Glutamatergic neuron (in vitro differentiated cells): ENCODE data around the gene JMJD1C. TPM values are rescaled to one million over a fixed set of nuclear protein-coding genes. Genes with fewer than 3 reads are reported as not detected.

Experiments used
- DNase-seq: peaks from one replicate; pipeline ENCODE4 v3.0.0; 2022
- H3K27ac Mint-ChIP-seq: one replicate; pipeline ENCODE4 v1.8.0; 2020; ENCODE audit warnings: mild to moderate bottlenecking, mixed read lengths, inconsistent platforms; ENCODE audit not compliant: unreplicated experiment
- H3K27me3 Mint-ChIP-seq: one replicate; pipeline ENCODE4 v1.8.0; 2020; ENCODE audit warnings: mild to moderate bottlenecking, moderate library complexity, mixed read lengths, inconsistent platforms; ENCODE audit not compliant: unreplicated experiment
- H3K36me3 Mint-ChIP-seq: one replicate; pipeline ENCODE4 v1.8.0; 2020; ENCODE audit warnings: mild to moderate bottlenecking, mixed read lengths, inconsistent platforms; ENCODE audit not compliant: unreplicated experiment
- H3K4me1 Mint-ChIP-seq: one replicate; pipeline ENCODE4 v1.8.0; 2020; ENCODE audit warnings: mild to moderate bottlenecking, low read depth, mixed read lengths, inconsistent platforms; ENCODE audit not compliant: unreplicated experiment
- H3K4me3 Mint-ChIP-seq: one replicate; pipeline ENCODE4 v1.8.0; 2020; ENCODE audit warnings: mild to moderate bottlenecking, mixed read lengths, inconsistent platforms; ENCODE audit not compliant: unreplicated experiment
- H3K9me3 Mint-ChIP-seq: one replicate; pipeline ENCODE4 v1.8.0; 2020; ENCODE audit warnings: mild to moderate bottlenecking, moderate library complexity, mixed read lengths, inconsistent platforms; ENCODE audit not compliant: unreplicated experiment
- CTCF ChIP-seq: fragments of 200-600 bp; sonication (generic); IDR thresholded peaks from one replicate; pipeline ENCODE4 v1.5.0; 2021; ENCODE audit not compliant: partially characterized antibody, unreplicated experiment
- total RNA-seq: library from RNA; stranded (reverse); fragmentation: NEBNext Ultra II Directional; extraction: Animal tissue kit (Norgen Biotek cat#: 25700); gene quantifications from one replicate; pipeline ENCODE4 v1.2.1, GENCODE V29; 2021; ENCODE audit not compliant: unreplicated experiment

Gene JMJD1C
- total RNA-seq, 1 donor from 2014 or later: 110 TPM

GRCh38 chr10:63133056-63133820, 332.5 kb downstream of the JMJD1C start, which contains the start of gene NRBF2:
TSS of gene NRBF2 (plus strand) at chr10:63133328. CDS start at chr10:63133471, 143 bp downstream.
- peaks cover 19% of the 10 kb centered on the region for H3K36me3 Mint-ChIP-seq
- peak within 1 kb of the TSS; percentile 84 for H3K27ac Mint-ChIP-seq
- H3K27me3 Mint-ChIP-seq: peaks cover 4% of the 10 kb centered on the region
- DNase-seq: peak; percentile 98
- TF ChIP-seq CTCF: no peak
- H3K4me1 Mint-ChIP-seq: peaks cover 12% of the 10 kb centered on the region
- H3K4me3 Mint-ChIP-seq: peak within 1 kb of the TSS; percentile 85
- H3K9me3 Mint-ChIP-seq: peaks cover 7% of the 10 kb centered on the region

GRCh38 chr10:63132651-63133055, 333.1 kb downstream of the JMJD1C start:
- H3K4me3 Mint-ChIP-seq: peak overlapping the region; percentile 85
- peaks cover 19% of the 10 kb centered on the region for H3K36me3 Mint-ChIP-seq
- peaks cover 7% of the 10 kb centered on the region for H3K9me3 Mint-ChIP-seq
- TF ChIP-seq CTCF: no peak
- peak overlapping the region; percentile 84 for H3K27ac Mint-ChIP-seq
- no peak for DNase-seq
- peaks cover 12% of the 10 kb centered on the region for H3K4me1 Mint-ChIP-seq
- H3K27me3 Mint-ChIP-seq: peaks cover 4% of the 10 kb centered on the region

- peaks cover 6% of the 10 kb centered on the region for H3K4me1 Mint-ChIP-seq
- peaks cover 7% of the 10 kb centered on the region for H3K27me3 Mint-ChIP-seq
- peaks cover 12% of the 10 kb centered on the region for H3K9me3 Mint-ChIP-seq
- DNase-seq: no peak
- no peak overlapping the region for H3K27ac Mint-ChIP-seq
- peaks cover 26% of the 10 kb centered on the region for H3K36me3 Mint-ChIP-seq
- TF ChIP-seq CTCF: no peak
- H3K4me3 Mint-ChIP-seq: no peak overlapping the region
Observed at GRCh38 chr10:63129888-63130287, 335.9 kb downstream of the JMJD1C start.

- DNase-seq: no peak
- Mint-ChIP-seq H3K36me3 (peaks cover 32% of the 10 kb centered on the region), H3K9me3 (peaks cover 14% of the 10 kb centered on the region), H3K27me3 (peaks cover 7% of the 10 kb centered on the region), H3K4me3 (no peak overlapping the region), H3K4me1 (peaks cover 8% of the 10 kb centered on the region), H3K27ac (no peak overlapping the region)
- no peak for TF ChIP-seq CTCF
Observed at GRCh38 chr10:63128443-63128842, 337.3 kb downstream of the JMJD1C start.

GRCh38 chr10:63125459-63125858, 340.3 kb downstream of the JMJD1C start:
- Mint-ChIP-seq H3K27me3 (peaks cover 12% of the 10 kb centered on the region), H3K4me1 (peaks cover 10% of the 10 kb centered on the region), H3K4me3 (no peak overlapping the region), H3K9me3 (peaks cover 18% of the 10 kb centered on the region), H3K27ac (no peak overlapping the region), H3K36me3 (peaks cover 29% of the 10 kb centered on the region)
- no peak for DNase-seq
- no peak for TF ChIP-seq CTCF
